ENCODE measurements around the gene CSNK2A2. TPM values are rescaled to one million over a fixed set of nuclear protein-coding genes. Genes with fewer than 3 reads are reported as not detected.

Gene CSNK2A2
- total and polyA plus RNA-seq, 10 of the 15 experiments (the other 5 are each of a cell fraction or from before 2014, with no cell fraction given), result 17.4 to 79.1 (median 29.4) TPM

- TF ChIP-seq SIX5 (IDR thresholded peaks at IDR 0.05; ENCODE audit: low read depth, low read length, severe bottlenecking) (no peak), BCL3 (IDR thresholded peaks at IDR 0.05; ENCODE audit: borderline replicate concordance, insufficient read depth, low read depth, low read length, poor library complexity, severe bottlenecking) (peak; percentile 58), NR2C1 (IDR thresholded peaks at IDR 0.05) (peak; percentile 35; the same call in 1 of the 2 replicates), USF1 (IDR thresholded peaks at IDR 0.05; ENCODE audit: borderline replicate concordance, extremely low read length, insufficient read depth, low read depth, low read length) (no peak), FOXM1 (IDR thresholded peaks at IDR 0.05; ENCODE audit: low read depth, low read length) (peak; percentile 69; the same call in 1 of the 2 replicates), SRF (IDR thresholded peaks at IDR 0.05; ENCODE audit: low read depth in 2 of 2, low read length in 2 of 2) (no peak), IKZF2 (IDR thresholded peaks at IDR 0.05) (peak; percentile 87 to 92), RAD51 (IDR thresholded peaks at IDR 0.05) (no peak), E4F1 (IDR thresholded peaks at IDR 0.05; ENCODE audit: borderline replicate concordance, partially characterized antibody) (peak; percentile 80), PBX3 (IDR thresholded peaks at IDR 0.05; ENCODE audit: insufficient replicate concordance, low read depth, low read length) (peak; percentile 88), EED (IDR thresholded peaks at IDR 0.05; ENCODE audit: low read depth) (peak; percentile 86), NFYA (IDR thresholded peaks at IDR 0.05; ENCODE audit: borderline replicate concordance, low read depth, low read length) (no peak), ZBTB33 (IDR thresholded peaks at IDR 0.05) (no peak), ZNF217 (IDR thresholded peaks at IDR 0.05) (no peak), PRDM15 (CRISPR knock-in tag; IDR thresholded peaks at IDR 0.05) (no peak), MTA2 (IDR thresholded peaks at IDR 0.05; ENCODE audit: low read depth) (no peak; the same call in 1 of the 2 replicates)
These were observed 68.6 kb downstream of the CSNK2A2 start, which contains the start of gene CFAP20 (continued) for GRCh38 chr16:58129097-58129936.

Data from GM12878 (cell line).